HL-60 (cell line): ENCODE data around the gene ASTN2.

ENCODE experiments used
- DNase-seq, 2 experiments: peaks; one replicate each; pipeline ENCODE4 v3.0.0-alpha.2; 2010 to 2020; ENCODE audit warnings: low read depth in 1 of 2, low spot score in 1 of 2
- H3K27ac ChIP-seq: fragments of 250-450 bp; sonication (Bioruptor Pico); replicated peaks from 2 replicates; pipeline ENCODE4 v1.5.1; 2020; ENCODE audit warnings: mild to moderate bottlenecking, moderate library complexity
- H3K27me3 ChIP-seq: fragments of 250-450 bp; sonication (Bioruptor Pico); 2 replicates; pipeline ENCODE4 v1.5.1; 2021; ENCODE audit warnings: mild to moderate bottlenecking, moderate library complexity; ENCODE audit not compliant: insufficient read depth, poor library complexity, severe bottlenecking
- H3K4me3 ChIP-seq: replicated peaks from 2 replicates; pipeline ENCODE4 v1.5.1; 2011; ENCODE audit warnings: mild to moderate bottlenecking, control low read depth, low read length; ENCODE audit not compliant: insufficient read depth
- GABPA ChIP-seq: IDR thresholded peaks from 2 replicates; pipeline ENCODE4 v1.6.1; 2012; ENCODE audit warnings: low read depth
- POLR2AphosphoS5 ChIP-seq: IDR thresholded peaks from 2 replicates; pipeline ENCODE4 v1.6.1; 2012; ENCODE audit warnings: low read depth
- SPI1 ChIP-seq: IDR thresholded peaks from 2 replicates; pipeline ENCODE4 v1.6.1; 2012; ENCODE audit warnings: low read depth, mild to moderate bottlenecking, borderline replicate concordance
- TF ChIP-seq, protein P1 (sequence below): IDR thresholded peaks from 2 replicates; pipeline ENCODE4 v1.6.1; 2012; ENCODE audit warnings: low read depth; ENCODE audit not compliant: insufficient replicate concordance
- TF ChIP-seq, protein P2 (sequence below): IDR thresholded peaks from one replicate; pipeline ENCODE4 v1.5.1; 2011; ENCODE audit warnings: low read length, control low read depth, inconsistent platforms; ENCODE audit not compliant: insufficient read depth

The ASTN2 gene

DNA sequence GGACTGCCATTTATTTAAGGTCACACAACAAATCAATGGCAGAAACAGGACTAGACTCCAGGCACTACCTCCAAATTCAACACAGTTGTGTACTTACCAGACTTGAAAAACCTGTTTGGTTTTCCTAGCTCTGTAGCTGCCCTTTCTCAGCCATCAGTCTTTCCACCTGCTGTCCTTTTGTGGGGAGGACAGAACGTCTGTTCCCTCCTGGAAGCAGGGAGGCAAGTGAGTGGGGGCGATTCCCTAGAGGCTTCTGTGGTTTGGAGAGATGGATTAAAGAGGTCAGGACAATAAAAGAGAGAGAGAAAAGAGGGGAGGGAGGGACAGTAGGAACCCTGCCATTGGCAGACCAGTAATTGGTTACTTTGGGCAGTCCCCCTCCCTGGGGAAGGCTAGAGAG is 14.7 kb downstream of the ASTN2 start:
- DNase-seq: no peak
- no peak overlapping the region for H3K27ac ChIP-seq

DNA sequence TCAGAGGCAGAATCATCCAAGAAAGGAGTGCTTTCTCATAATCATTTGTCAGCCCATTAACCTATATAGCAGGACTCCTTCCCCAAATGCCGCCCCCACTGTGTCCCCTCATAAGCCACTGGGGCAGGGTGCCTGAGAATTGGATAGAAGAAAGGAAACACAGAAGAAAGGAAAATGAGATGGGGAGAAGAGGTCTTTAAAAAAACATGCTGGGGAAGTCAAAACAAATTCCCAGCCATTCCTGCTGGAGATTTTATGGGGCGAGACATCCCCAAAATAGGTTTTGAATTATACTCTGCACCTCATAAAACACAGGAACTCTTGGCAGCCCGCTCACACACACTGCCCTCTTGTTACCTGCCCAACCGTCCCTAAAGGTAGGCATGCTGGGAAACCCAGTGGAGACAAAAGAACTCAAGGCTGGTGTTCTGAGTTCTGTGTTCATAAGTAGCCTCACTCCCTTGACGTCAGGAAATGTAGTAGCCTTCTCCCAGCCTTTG is 19.7 kb downstream of the ASTN2 start:
- Histone ChIP-seq H3K27ac (no peak overlapping the region), H3K27me3 (no peaks in the 10 kb centered on the region), H3K4me3 (no peak overlapping the region)
- TF ChIP-seq, protein P1, sequence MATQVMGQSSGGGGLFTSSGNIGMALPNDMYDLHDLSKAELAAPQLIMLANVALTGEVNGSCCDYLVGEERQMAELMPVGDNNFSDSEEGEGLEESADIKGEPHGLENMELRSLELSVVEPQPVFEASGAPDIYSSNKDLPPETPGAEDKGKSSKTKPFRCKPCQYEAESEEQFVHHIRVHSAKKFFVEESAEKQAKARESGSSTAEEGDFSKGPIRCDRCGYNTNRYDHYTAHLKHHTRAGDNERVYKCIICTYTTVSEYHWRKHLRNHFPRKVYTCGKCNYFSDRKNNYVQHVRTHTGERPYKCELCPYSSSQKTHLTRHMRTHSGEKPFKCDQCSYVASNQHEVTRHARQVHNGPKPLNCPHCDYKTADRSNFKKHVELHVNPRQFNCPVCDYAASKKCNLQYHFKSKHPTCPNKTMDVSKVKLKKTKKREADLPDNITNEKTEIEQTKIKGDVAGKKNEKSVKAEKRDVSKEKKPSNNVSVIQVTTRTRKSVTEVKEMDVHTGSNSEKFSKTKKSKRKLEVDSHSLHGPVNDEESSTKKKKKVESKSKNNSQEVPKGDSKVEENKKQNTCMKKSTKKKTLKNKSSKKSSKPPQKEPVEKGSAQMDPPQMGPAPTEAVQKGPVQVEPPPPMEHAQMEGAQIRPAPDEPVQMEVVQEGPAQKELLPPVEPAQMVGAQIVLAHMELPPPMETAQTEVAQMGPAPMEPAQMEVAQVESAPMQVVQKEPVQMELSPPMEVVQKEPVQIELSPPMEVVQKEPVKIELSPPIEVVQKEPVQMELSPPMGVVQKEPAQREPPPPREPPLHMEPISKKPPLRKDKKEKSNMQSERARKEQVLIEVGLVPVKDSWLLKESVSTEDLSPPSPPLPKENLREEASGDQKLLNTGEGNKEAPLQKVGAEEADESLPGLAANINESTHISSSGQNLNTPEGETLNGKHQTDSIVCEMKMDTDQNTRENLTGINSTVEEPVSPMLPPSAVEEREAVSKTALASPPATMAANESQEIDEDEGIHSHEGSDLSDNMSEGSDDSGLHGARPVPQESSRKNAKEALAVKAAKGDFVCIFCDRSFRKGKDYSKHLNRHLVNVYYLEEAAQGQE: no peak
- TF ChIP-seq POLR2AphosphoS5: no peak
- TF ChIP-seq GABPA: no peak
- no peak for TF ChIP-seq SPI1
- TF ChIP-seq, protein P2, sequence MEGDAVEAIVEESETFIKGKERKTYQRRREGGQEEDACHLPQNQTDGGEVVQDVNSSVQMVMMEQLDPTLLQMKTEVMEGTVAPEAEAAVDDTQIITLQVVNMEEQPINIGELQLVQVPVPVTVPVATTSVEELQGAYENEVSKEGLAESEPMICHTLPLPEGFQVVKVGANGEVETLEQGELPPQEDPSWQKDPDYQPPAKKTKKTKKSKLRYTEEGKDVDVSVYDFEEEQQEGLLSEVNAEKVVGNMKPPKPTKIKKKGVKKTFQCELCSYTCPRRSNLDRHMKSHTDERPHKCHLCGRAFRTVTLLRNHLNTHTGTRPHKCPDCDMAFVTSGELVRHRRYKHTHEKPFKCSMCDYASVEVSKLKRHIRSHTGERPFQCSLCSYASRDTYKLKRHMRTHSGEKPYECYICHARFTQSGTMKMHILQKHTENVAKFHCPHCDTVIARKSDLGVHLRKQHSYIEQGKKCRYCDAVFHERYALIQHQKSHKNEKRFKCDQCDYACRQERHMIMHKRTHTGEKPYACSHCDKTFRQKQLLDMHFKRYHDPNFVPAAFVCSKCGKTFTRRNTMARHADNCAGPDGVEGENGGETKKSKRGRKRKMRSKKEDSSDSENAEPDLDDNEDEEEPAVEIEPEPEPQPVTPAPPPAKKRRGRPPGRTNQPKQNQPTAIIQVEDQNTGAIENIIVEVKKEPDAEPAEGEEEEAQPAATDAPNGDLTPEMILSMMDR: no peak
- DNase-seq: no peak

More for the DNA sequence above, 14.7 kb downstream of the ASTN2 start:
- Histone ChIP-seq H3K4me3 (no peak overlapping the region), H3K27me3 (no peaks in the 10 kb centered on the region)
- TF ChIP-seq, protein P1: no peak
- TF ChIP-seq POLR2AphosphoS5 (no peak), GABPA (no peak), SPI1 (no peak)
- TF ChIP-seq, protein P2: no peak

DNA sequence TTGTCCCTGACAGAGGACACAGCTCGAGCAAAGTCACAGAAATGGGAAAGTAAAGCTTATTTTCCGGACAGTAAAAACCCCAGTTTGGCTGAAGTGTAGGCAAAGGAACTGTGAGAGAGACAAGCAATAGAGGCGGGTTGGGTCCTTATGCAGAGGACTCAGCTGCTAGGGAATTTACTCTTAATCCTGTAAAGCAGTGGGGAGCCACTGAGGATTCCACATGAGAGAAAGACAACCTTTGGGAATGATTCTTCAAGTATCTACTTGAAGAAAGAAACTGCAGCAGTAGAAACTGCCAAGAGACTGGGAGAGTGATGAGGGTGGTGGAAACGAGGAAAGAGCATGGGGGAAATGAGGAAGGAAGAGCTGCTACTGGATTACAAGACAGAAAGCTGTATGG is 20.2 kb downstream of the ASTN2 start:
- no peak overlapping the region for H3K27ac ChIP-seq
- TF ChIP-seq, protein P1: no peak
- TF ChIP-seq, protein P2: no peak
- TF ChIP-seq POLR2AphosphoS5: no peak
- TF ChIP-seq GABPA: no peak
- no peak for TF ChIP-seq SPI1
- no peak overlapping the region for H3K4me3 ChIP-seq
- no peaks in the 10 kb centered on the region for H3K27me3 ChIP-seq
- DNase-seq: no peak
